K562 (cell line): Measurements from ENCODE around the gene ENO2. TPM values are rescaled to one million over a fixed set of nuclear protein-coding genes. Genes with fewer than 3 reads are reported as not detected.
A peak's percentile ranks its signal among the peaks of the same experiment; 100 is the strongest.

ENCODE experiments used
- ARHGAP35 ChIP-seq: fragments of 450-650 bp; IDR thresholded peaks from 2 replicates; pipeline ENCODE4 v1.6.1; 2018; ENCODE audit not compliant: partially characterized antibody
- ATF1 ChIP-seq, 2 experiments: fragments of 450-650 bp in 1 of 2; IDR thresholded peaks; 2 replicates each; pipeline ENCODE4 v1.6.1; 2016; ENCODE audit warnings: missing compliant biosample characterization in 1 of 2, missing genetic modification characterization in 1 of 2
- CBX5 ChIP-seq: IDR thresholded peaks from 2 replicates; pipeline ENCODE4 v1.6.1; 2014; ENCODE audit warnings: low read depth, borderline replicate concordance
- EP300 ChIP-seq: IDR thresholded peaks from 2 replicates; pipeline ENCODE4 v1.6.1; 2012; ENCODE audit warnings: low read length, improper control_type of control experiment
- EWSR1 ChIP-seq: fragments of 450-650 bp; IDR thresholded peaks from 2 replicates; pipeline ENCODE4 v1.6.1; 2018; ENCODE audit warnings: borderline replicate concordance, mild to moderate bottlenecking, low read depth, moderate library complexity; ENCODE audit not compliant: partially characterized antibody
- FOS ChIP-seq: IDR thresholded peaks from 3 replicates; pipeline ENCODE4 v1.6.1; 2011; ENCODE audit not compliant: insufficient read length; ENCODE audit errors: extremely low read depth
- GABPB1 ChIP-seq: sonication (generic); formaldehyde crosslinking; IDR thresholded peaks from 2 replicates; pipeline ENCODE4 v1.8.0; 2022; ENCODE audit warnings: mild to moderate bottlenecking, missing genetic modification reagents
- PURB ChIP-seq: sonication (generic); formaldehyde crosslinking; IDR thresholded peaks from 2 replicates; pipeline ENCODE4 v1.9.0; 2021; ENCODE audit warnings: low read depth, mild to moderate bottlenecking, missing genetic modification reagents
- SMAD3 ChIP-seq: fragments of 450-650 bp; formaldehyde crosslinking; conservative IDR thresholded peaks from 2 replicates; pipeline ENCODE4 v1.4.0; 2020; ENCODE audit warnings: mild to moderate bottlenecking
- TBL1XR1 ChIP-seq, 2 experiments: IDR thresholded peaks; 2 replicates each; pipeline ENCODE4 v1.6.1; 2012; ENCODE audit warnings: improper control_type of control experiment in 2 of 2, low read length in 2 of 2, mild to moderate bottlenecking in 1 of 2
- TBP ChIP-seq: optimal IDR thresholded peaks from 2 replicates; pipeline ENCODE3; 2011; ENCODE audit warnings: low read depth, low read length, improper control_type of control experiment
- TFE3 ChIP-seq: fragments of 450-650 bp; formaldehyde crosslinking; IDR thresholded peaks from 2 replicates; pipeline ENCODE4 v1.4.0; 2020; ENCODE audit warnings: mild to moderate bottlenecking, mixed read lengths
- TSHZ1 ChIP-seq: fragments of 250-450 bp; sonication (Bioruptor Pico); IDR thresholded peaks from 2 replicates; pipeline ENCODE4 v1.4.0; 2020; ENCODE audit warnings: mild to moderate bottlenecking, moderate library complexity
- ZBTB7A ChIP-seq: IDR thresholded peaks from 2 replicates; pipeline ENCODE4 v1.6.1; 2011; ENCODE audit warnings: low read depth, mild to moderate bottlenecking, low read length, moderate library complexity, borderline replicate concordance; ENCODE audit not compliant: control insufficient read depth
- ZFP36 ChIP-seq: fragments of 150-350 bp; IDR thresholded peaks from 2 replicates; pipeline ENCODE4 v1.6.1; 2018; ENCODE audit warnings: low read length, low read depth; ENCODE audit not compliant: partially characterized antibody
- ZHX1 ChIP-seq: fragments of 150-350 bp; conservative IDR thresholded peaks from 2 replicates; pipeline ENCODE4 v1.6.1; 2014; ENCODE audit warnings: low read length
- ZNF140 ChIP-seq: fragments of 250-450 bp; sonication (Bioruptor Pico); IDR thresholded peaks from 2 replicates; pipeline ENCODE4 v1.8.0; 2021; ENCODE audit warnings: moderate library complexity, mild to moderate bottlenecking, inconsistent platforms
- ZNF232 ChIP-seq: sonication (generic); formaldehyde crosslinking; IDR thresholded peaks from 2 replicates; pipeline ENCODE4 v1.8.0; 2022; ENCODE audit warnings: mild to moderate bottlenecking, missing genetic modification reagents
- ZNF274 ChIP-seq: IDR thresholded peaks from 2 replicates; pipeline ENCODE4 v1.6.1; 2011; ENCODE audit warnings: low read depth, mild to moderate bottlenecking, low read length, moderate library complexity, borderline replicate concordance
- polyA plus RNA-seq, 8 experiments: library from polyadenylated mRNA; depleted of rRNA in 4 of 8; stranded (reverse) in 5 of 8; unstranded in 3 of 8; fragments of >200 nt; fragmentation: Nextera tagmentation in 2 of 8; fragmentation: Illumina TruSeq in 1 of 8; extraction: Ambion mirVana in 2 of 8; extraction: Trizol in 1 of 8; gene quantifications; 2 replicates each; pipeline versions ENCODE4 v1.2.1 to v1.2.3, GENCODE V29; 2011 to 2014; ENCODE audit warnings: inconsistent platforms in 1 of 8, missing spikeins in 1 of 8
- total RNA-seq, 7 experiments: library from RNA; depleted of rRNA in 6 of 7; stranded (reverse); fragments of >200 nt in 6 of 7; fragmentation: Illumina TruSeq in 2 of 7; extraction: Trizol in 2 of 7; gene quantifications; 2 replicates each; pipeline versions ENCODE4 v1.2.1 to v1.2.3, GENCODE V29; 2011 to 2021; ENCODE audit warnings: low replicate concordance in 1 of 7

ENO2 gene
- total and polyA plus RNA-seq, 9 of the 15 experiments (the other 6 are each of a cell fraction or from before 2014, with no cell fraction given) = 10.9 to 43.3 (median 21.0) TPM

- TF ChIP-seq TFE3 (CRISPR knock-in tag) (no peak), TBP (no peak), ARHGAP35 (no peak), ZNF274 (no peak), TSHZ1 (CRISPR knock-in tag) (no peak), GABPB1 (CRISPR knock-in tag) (no peak), ZBTB7A (no peak), ZHX1 (no peak), TBL1XR1 (IDR thresholded peaks at IDR 0.05; ENCODE audit: low read length in 2 of 2) (no peak), SMAD3 (CRISPR knock-in tag) (no peak), FOS (no peak), ZNF232 (no peak), PURB (no peak), CBX5 (no peak), ZFP36 (no peak), ATF1 (CRISPR knock-in tag; IDR thresholded peaks at IDR 0.05) (no peak), ATF1 (tag; IDR thresholded peaks at IDR 0.05) (peak; percentile 82), EWSR1 (no peak), EP300 (no peak), ZNF140 (no peak)
Observed at GRCh38 chr12:6904280-6905276, 9.8 kb upstream of the ENO2 start, which contains the start of gene LRRC23 (continued).
